ENCODE results near the gene HYAL1.

DNA sequence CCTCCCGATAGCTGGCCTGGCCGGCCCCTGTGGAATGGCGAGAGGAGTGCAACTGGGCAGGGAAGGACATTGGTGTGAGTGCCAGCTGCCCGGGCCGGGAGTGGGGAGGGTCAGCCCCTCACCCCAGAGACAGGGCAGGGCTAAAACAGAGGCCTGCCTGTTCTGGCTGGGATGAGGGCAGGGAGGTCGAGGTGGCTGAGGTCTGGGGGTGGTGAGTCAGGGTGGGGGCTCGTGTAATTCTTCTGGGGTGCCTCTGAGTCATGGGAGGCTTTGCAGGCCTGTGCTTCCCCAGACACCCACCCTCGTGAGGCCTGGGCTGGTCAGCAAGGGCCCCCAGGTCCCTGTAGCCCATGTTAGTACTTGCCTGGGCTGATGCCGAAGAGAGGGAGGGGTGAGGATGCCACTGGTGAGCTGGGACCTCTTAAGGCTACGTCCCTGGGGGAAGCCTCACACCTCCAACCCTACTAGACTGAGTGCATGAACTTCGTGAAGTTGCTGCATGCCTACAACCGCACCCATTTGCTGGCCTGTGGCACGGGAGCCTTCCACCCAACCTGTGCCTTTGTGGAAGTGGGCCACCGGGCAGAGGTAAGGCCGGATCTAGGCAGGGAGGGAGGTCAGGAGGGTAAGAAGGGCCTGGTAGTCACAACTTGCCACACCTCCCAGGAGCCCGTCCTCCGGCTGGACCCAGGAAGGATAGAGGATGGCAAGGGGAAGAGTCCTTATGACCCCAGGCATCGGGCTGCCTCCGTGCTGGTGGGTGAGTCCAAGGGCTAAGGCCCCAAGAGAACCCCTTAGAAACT is 32.8 kb downstream of the HYAL1 start:
- TF ChIP-seq, protein P1, sequence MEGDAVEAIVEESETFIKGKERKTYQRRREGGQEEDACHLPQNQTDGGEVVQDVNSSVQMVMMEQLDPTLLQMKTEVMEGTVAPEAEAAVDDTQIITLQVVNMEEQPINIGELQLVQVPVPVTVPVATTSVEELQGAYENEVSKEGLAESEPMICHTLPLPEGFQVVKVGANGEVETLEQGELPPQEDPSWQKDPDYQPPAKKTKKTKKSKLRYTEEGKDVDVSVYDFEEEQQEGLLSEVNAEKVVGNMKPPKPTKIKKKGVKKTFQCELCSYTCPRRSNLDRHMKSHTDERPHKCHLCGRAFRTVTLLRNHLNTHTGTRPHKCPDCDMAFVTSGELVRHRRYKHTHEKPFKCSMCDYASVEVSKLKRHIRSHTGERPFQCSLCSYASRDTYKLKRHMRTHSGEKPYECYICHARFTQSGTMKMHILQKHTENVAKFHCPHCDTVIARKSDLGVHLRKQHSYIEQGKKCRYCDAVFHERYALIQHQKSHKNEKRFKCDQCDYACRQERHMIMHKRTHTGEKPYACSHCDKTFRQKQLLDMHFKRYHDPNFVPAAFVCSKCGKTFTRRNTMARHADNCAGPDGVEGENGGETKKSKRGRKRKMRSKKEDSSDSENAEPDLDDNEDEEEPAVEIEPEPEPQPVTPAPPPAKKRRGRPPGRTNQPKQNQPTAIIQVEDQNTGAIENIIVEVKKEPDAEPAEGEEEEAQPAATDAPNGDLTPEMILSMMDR (conservative IDR thresholded peaks at IDR 0.05; ENCODE audit: low read length), result no peak
- TF ChIP-seq EZH2phosphoT487 (IDR thresholded peaks at IDR 0.05; ENCODE audit: borderline replicate concordance), result no peak
